HEK293 (cell line): ENCODE data around the gene RETREG3.

ENCODE experiments used
- CTCF ChIA-PET: fragments of 350-600 bp; formaldehyde crosslinking; extraction: SDS; loops from one replicate; lab custom pipeline; 2021; ENCODE audit warnings: antibody characterized with exemption; lab: Yijun Ruan, JAX
- POLR2A ChIA-PET: fragments of 300-600 bp; formaldehyde crosslinking; extraction: SDS; loops from one replicate; lab custom pipeline; 2020; ENCODE audit warnings: antibody characterized with exemption, inconsistent platforms; lab: Yijun Ruan, JAX
- H3K27ac ChIP-seq: fragments of 200-500 bp; sonication (Bioruptor generic); 2 replicates; pipeline ENCODE4 v1.5.1; 2014; ENCODE audit warnings: low read depth, low read length, control low read depth, inconsistent platforms; ENCODE audit errors: extremely low read depth
- H3K36me3 ChIP-seq, 2 experiments: fragments of 200-500 bp in 1 of 2; sonication (Bioruptor generic) in 1 of 2; 1 replicate in 1 of 2; 2 replicates in 1 of 2; pipeline ENCODE4 v1.5.1; 2014 to 2017; ENCODE audit warnings: inconsistent platforms in 2 of 2, low read length in 2 of 2; ENCODE audit not compliant: control insufficient read depth in 2 of 2, insufficient read depth in 1 of 2
- H3K4me1 ChIP-seq: fragments of 200-500 bp; sonication (Bioruptor generic); 2 replicates; pipeline ENCODE4 v1.5.1; 2014; ENCODE audit warnings: mild to moderate bottlenecking, low read length, inconsistent platforms; ENCODE audit not compliant: control insufficient read depth, insufficient read depth
- H3K4me3 ChIP-seq: 2 replicates; pipeline ENCODE4 v1.5.1; 2011; ENCODE audit warnings: low read depth, mild to moderate bottlenecking, control low read depth, low read length, moderate library complexity
- H3K9me3 ChIP-seq: fragments of 200-500 bp; sonication (Bioruptor generic); 2 replicates; pipeline ENCODE4 v1.5.1; 2014; ENCODE audit warnings: low read depth, low read length, inconsistent platforms; ENCODE audit not compliant: control insufficient read depth, insufficient read depth
- EGR2 ChIP-seq: fragments of 450-650 bp; formaldehyde crosslinking; IDR thresholded peaks from 2 replicates; pipeline ENCODE4 v1.5.1; 2016; ENCODE audit warnings: low read depth, missing biosample characterization, missing genetic modification characterization
- GFI1B ChIP-seq: fragments of 450-650 bp; formaldehyde crosslinking; IDR thresholded peaks from 2 replicates; pipeline ENCODE4 v1.5.1; 2016; ENCODE audit warnings: missing biosample characterization, missing genetic modification characterization
- GLI4 ChIP-seq: fragments of 450-650 bp; formaldehyde crosslinking; IDR thresholded peaks from 2 replicates; pipeline ENCODE4 v1.5.1; 2016; ENCODE audit warnings: missing biosample characterization, missing genetic modification characterization
- KLF10 ChIP-seq: fragments of 450-650 bp; IDR thresholded peaks from 2 replicates; pipeline ENCODE4 v1.5.1; 2018; ENCODE audit warnings: missing biosample characterization, mild to moderate bottlenecking, missing genetic modification characterization
- KLF16 ChIP-seq: fragments of 450-650 bp; formaldehyde crosslinking; IDR thresholded peaks from 2 replicates; pipeline ENCODE4 v1.5.1; 2017; ENCODE audit warnings: missing biosample characterization, missing genetic modification characterization
- KLF9 ChIP-seq: fragments of 450-650 bp; formaldehyde crosslinking; IDR thresholded peaks from 2 replicates; pipeline ENCODE4 v1.5.1; 2016; ENCODE audit warnings: missing biosample characterization, missing genetic modification characterization, low read depth
- SP2 ChIP-seq: fragments of 450-650 bp; formaldehyde crosslinking; IDR thresholded peaks from 2 replicates; pipeline ENCODE4 v1.5.1; 2016; ENCODE audit warnings: missing biosample characterization, missing genetic modification characterization
- SP3 ChIP-seq: fragments of 450-650 bp; formaldehyde crosslinking; IDR thresholded peaks from 2 replicates; pipeline ENCODE4 v1.5.1; 2016; ENCODE audit warnings: missing biosample characterization, missing genetic modification characterization
- SP7 ChIP-seq: fragments of 450-650 bp; formaldehyde crosslinking; IDR thresholded peaks from 2 replicates; pipeline ENCODE4 v1.5.1; 2016; ENCODE audit warnings: missing biosample characterization, missing genetic modification characterization
- WT1 ChIP-seq: fragments of 450-650 bp; formaldehyde crosslinking; IDR thresholded peaks from 2 replicates; pipeline ENCODE4 v1.5.1; 2016; ENCODE audit warnings: missing biosample characterization, missing genetic modification characterization
- YY2 ChIP-seq: fragments of 450-650 bp; formaldehyde crosslinking; IDR thresholded peaks from 2 replicates; pipeline ENCODE4 v1.5.1; 2016; ENCODE audit warnings: missing biosample characterization, missing genetic modification characterization
- ZBTB7A ChIP-seq: fragments of 450-650 bp; formaldehyde crosslinking; IDR thresholded peaks from 2 replicates; pipeline ENCODE4 v1.5.1; 2016; ENCODE audit warnings: low read depth, missing biosample characterization, missing genetic modification characterization
- ZFHX2 ChIP-seq: fragments of 450-650 bp; formaldehyde crosslinking; conservative IDR thresholded peaks from 2 replicates; pipeline ENCODE4 v1.5.1; 2016; ENCODE audit warnings: missing biosample characterization, missing genetic modification characterization
- ZFP41 ChIP-seq: fragments of 450-650 bp; formaldehyde crosslinking; IDR thresholded peaks from 2 replicates; pipeline ENCODE4 v1.5.1; 2016; ENCODE audit warnings: missing biosample characterization, missing genetic modification characterization, borderline replicate concordance
- ZIC2 ChIP-seq: fragments of 450-650 bp; formaldehyde crosslinking; IDR thresholded peaks from 2 replicates; pipeline ENCODE4 v1.5.1; 2016; ENCODE audit warnings: missing biosample characterization, missing genetic modification characterization
- ZNF24 ChIP-seq: fragments of 450-650 bp; formaldehyde crosslinking; IDR thresholded peaks from 2 replicates; pipeline ENCODE4 v1.5.1; 2016; ENCODE audit warnings: missing biosample characterization, missing genetic modification characterization
- ZNF341 ChIP-seq: fragments of 450-650 bp; formaldehyde crosslinking; IDR thresholded peaks from 2 replicates; pipeline ENCODE4; 2016; ENCODE audit warnings: low read depth, missing biosample characterization, missing genetic modification characterization
- ZNF391 ChIP-seq: fragments of 450-650 bp; formaldehyde crosslinking; IDR thresholded peaks from 2 replicates; pipeline ENCODE4 v1.5.1; 2016; ENCODE audit warnings: low read depth, missing biosample characterization, missing genetic modification characterization, borderline replicate concordance
- ZNF394 ChIP-seq: fragments of 450-650 bp; formaldehyde crosslinking; IDR thresholded peaks from 2 replicates; pipeline ENCODE4 v1.5.1; 2016; ENCODE audit warnings: missing biosample characterization, missing genetic modification characterization, mild to moderate bottlenecking, moderate library complexity, borderline replicate concordance
- ZNF398 ChIP-seq: fragments of 450-650 bp; formaldehyde crosslinking; IDR thresholded peaks from 2 replicates; pipeline ENCODE4 v1.5.1; 2017; ENCODE audit warnings: missing biosample characterization, missing genetic modification characterization
- ZNF544 ChIP-seq: fragments of 450-650 bp; formaldehyde crosslinking; IDR thresholded peaks from 2 replicates; pipeline ENCODE4 v1.5.0; 2017; ENCODE audit warnings: missing biosample characterization, missing genetic modification characterization
- ZNF561 ChIP-seq: fragments of 450-650 bp; IDR thresholded peaks from 2 replicates; pipeline ENCODE4 v1.5.1; 2018; ENCODE audit warnings: missing biosample characterization, missing genetic modification characterization, borderline replicate concordance
- ZNF837 ChIP-seq: fragments of 450-650 bp; formaldehyde crosslinking; IDR thresholded peaks from 2 replicates; pipeline ENCODE4 v1.5.1; 2016; ENCODE audit warnings: missing biosample characterization, missing genetic modification characterization

Gene RETREG3

GRCh38 chr17:42538482-42538881, 70.7 kb downstream of the RETREG3 start:
- Histone ChIP-seq H3K9me3 (no peaks in the 10 kb centered on the region), H3K4me3 (no peak overlapping the region), H3K36me3 (peaks cover 17 to 47% of the 10 kb centered on the region in 2 experiments; a peak in 2 of 3 replicates), H3K4me1 (peaks cover 10% of the 10 kb centered on the region), H3K27ac (no peak overlapping the region)
- ChIA-PET POLR2A (interaction anchor here (1.3 kb wide), 1 partner anchor 19 kb away, joined by 3 read pairs; no protein-coding TSS in a partner anchor), CTCF (interaction anchor here (0.6 to 1.0 kb wide), 4 partner anchors 9 to 695 kb away, joined by 3 to 4 read pairs (median 4); no protein-coding TSS in a partner anchor)
- TF ChIP-seq ZFP41 (tag by site-specific recombination) (no peak), EGR2 (tag by site-specific recombination) (no peak)

GRCh38 chr17:42537826-42538451, 71.2 kb downstream of the RETREG3 start:
- POLR2A ChIA-PET, result interaction anchor here (1.3 to 2.7 kb wide), 2 partner anchors 10 to 18 kb away, joined by 3 to 20 read pairs; no protein-coding TSS in a partner anchor
- no peak for TF ChIP-seq GFI1B (tag by site-specific recombination)
- 0 out of 2 replicates have a peak, but pooled peaks have one; percentile 23 for TF ChIP-seq ZNF24 (tag by site-specific recombination)
- TF ChIP-seq, all 188 proteins: peak for 1
- Histone ChIP-seq H3K36me3 (peaks cover 17 to 41% of the 10 kb centered on the region in 2 experiments; a peak in 2 of 3 replicates), H3K9me3 (no peaks in the 10 kb centered on the region), H3K4me1 (peaks cover 10% of the 10 kb centered on the region), H3K4me3 (no peak overlapping the region), H3K27ac (no peak overlapping the region)
- CTCF ChIA-PET, result interaction anchor here (0.6 to 4.1 kb wide), 5 partner anchors 9 to 695 kb away, joined by 3 to 19 read pairs (median 4); no protein-coding TSS in a partner anchor

- H3K27ac ChIP-seq, result peak overlapping the region; percentile 98
- CTCF ChIA-PET, result interaction anchor here (0.6 to 4.1 kb wide), 6 partner anchors 10 to 131 kb away, joined by 3 to 19 read pairs (median 6); partner anchors contain the start of gene PSMC3IP
Measured at GRCh38 chr17:42537156-42537805, 71.9 kb downstream of the RETREG3 start.

GRCh38 chr17:42536372-42537155, 72.6 kb downstream of the RETREG3 start:
- POLR2A ChIA-PET, result interaction anchor here (0.9 to 2.7 kb wide), 15 partner anchors 8 to 519 kb away, joined by 3 to 23 read pairs (median 5); partner anchors contain the start of genes CAVIN1, DNAJC7, PLEKHH3 and PSMC3IP
- Histone ChIP-seq H3K4me1 (peaks cover 10% of the 10 kb centered on the region), H3K4me3 (peak overlapping the region; percentile 44), H3K27ac (peak overlapping the region; percentile 98), H3K36me3 (peaks cover 12 to 30% of the 10 kb centered on the region in 2 experiments; a peak in 2 of 3 replicates), H3K9me3 (no peaks in the 10 kb centered on the region)
- CTCF ChIA-PET, result interaction anchor here (0.7 to 4.1 kb wide), 7 partner anchors 9 to 417 kb away, joined by 3 to 19 read pairs (median 5); partner anchors contain the start of gene PSMC3IP
- TF ChIP-seq ZNF341 (tag by site-specific recombination) (peak; percentile 78), ZNF391 (tag by site-specific recombination) (no peak; the same call in 1 of the 2 replicates), SP3 (tag by site-specific recombination) (peak; percentile 62), ZNF561 (tag by site-specific recombination) (0 out of 2 replicates have a peak, but pooled peaks have one; percentile 36), KLF9 (tag by site-specific recombination) (peak; percentile 86), ZIC2 (peak; percentile 67), WT1 (tag by site-specific recombination) (no peak), ZFHX2 (tag by site-specific recombination) (peak; percentile 66), YY2 (no peak), KLF16 (0 out of 2 replicates have a peak, but pooled peaks have one; percentile 52), ZBTB7A (tag by site-specific recombination) (peak; percentile 62; the same call in 1 of the 2 replicates), ZNF24 (tag by site-specific recombination) (peak; percentile 74; the same call in 1 of the 2 replicates), SP2 (tag by site-specific recombination) (peak; percentile 72), ZNF544 (no peak), SP7 (peak; percentile 69; the same call in 1 of the 2 replicates), KLF10 (tag by site-specific recombination) (peak; percentile 39), ZNF398 (tag by site-specific recombination) (peak; percentile 88)

More at GRCh38 chr17:42537156-42537805, 71.9 kb downstream of the RETREG3 start:
- POLR2A ChIA-PET, result interaction anchor here (1.1 to 2.7 kb wide), 10 partner anchors 10 to 236 kb away, joined by 3 to 20 read pairs (median 6); partner anchors contain the start of genes CAVIN1, PSMC3IP, RETREG3 and TUBG1
- Histone ChIP-seq H3K4me1 (peaks cover 10% of the 10 kb centered on the region), H3K36me3 (peaks cover 13 to 35% of the 10 kb centered on the region in 2 experiments; a peak in 2 of 3 replicates), H3K4me3 (peak overlapping the region; percentile 44), H3K9me3 (no peaks in the 10 kb centered on the region)
- 0 out of 2 replicates have a peak, but pooled peaks have one; percentile 41 for TF ChIP-seq ZNF837 (tag by site-specific recombination)
- TF ChIP-seq ZNF394 (tag by site-specific recombination), result 0 out of 2 replicates have a peak, but pooled peaks have one; percentile 8
- no peak for TF ChIP-seq GLI4 (tag by site-specific recombination)
